Measurements from ENCODE around the gene ANXA6. TPM values are rescaled to one million over a fixed set of nuclear protein-coding genes. Genes with fewer than 3 reads are reported as not detected.

ANXA6 gene
- total RNA-seq, 1 donor from 2014 or later, result 27.7 TPM

GRCh38 chr5:151060742-151061141, 96.8 kb downstream of the ANXA6 start:
- Mint-ChIP-seq H3K4me1 (ENCODE audit: low read depth) (peaks cover 4% of the 10 kb centered on the region), H3K27me3 (no peaks in the 10 kb centered on the region), H3K9me3 (ENCODE audit: low read depth) (no peaks in the 10 kb centered on the region), H3K36me3 (ENCODE audit: insufficient read depth) (peaks cover 14% of the 10 kb centered on the region), H3K4me3 (ENCODE audit: low read depth) (no peak overlapping the region), H3K27ac (peak overlapping the region; percentile 29)
- TF ChIP-seq CTCF (IDR thresholded peaks at IDR 0.05; ENCODE audit: unreplicated experiment), result no peak
- DNase-seq (ENCODE audit: low spot score, unreplicated experiment), result no peak

- H3K27ac Mint-ChIP-seq, result peak overlapping the region; percentile 77
- TF ChIP-seq CTCF (IDR thresholded peaks at IDR 0.05; ENCODE audit: unreplicated experiment), result no peak
- H3K4me1 Mint-ChIP-seq (ENCODE audit: low read depth), result peaks cover 15% of the 10 kb centered on the region
- no peaks in the 10 kb centered on the region for H3K27me3 Mint-ChIP-seq
- H3K36me3 Mint-ChIP-seq (ENCODE audit: insufficient read depth), result peaks cover 21% of the 10 kb centered on the region
- no peak overlapping the region for H3K4me3 Mint-ChIP-seq (ENCODE audit: low read depth)
- no peaks in the 10 kb centered on the region for H3K9me3 Mint-ChIP-seq (ENCODE audit: low read depth)
- no peak for DNase-seq (ENCODE audit: low spot score, unreplicated experiment)
These were observed 98.6 kb downstream of the ANXA6 start for GRCh38 chr5:151058891-151059489.

GRCh38 chr5:151058301-151058700, 99.3 kb downstream of the ANXA6 start:
- no peak for DNase-seq (ENCODE audit: low spot score, unreplicated experiment)
- TF ChIP-seq CTCF (IDR thresholded peaks at IDR 0.05; ENCODE audit: unreplicated experiment), result no peak

GRCh38 chr5:151056379-151057325, 100.9 kb downstream of the ANXA6 start:
- no peaks in the 10 kb centered on the region for H3K9me3 Mint-ChIP-seq (ENCODE audit: low read depth)

More at GRCh38 chr5:151058301-151058700, 99.3 kb downstream of the ANXA6 start:
- Mint-ChIP-seq H3K4me3 (ENCODE audit: low read depth) (no peak overlapping the region), H3K27me3 (no peaks in the 10 kb centered on the region), H3K36me3 (ENCODE audit: insufficient read depth) (peaks cover 21% of the 10 kb centered on the region), H3K4me1 (ENCODE audit: low read depth) (peaks cover 15% of the 10 kb centered on the region), H3K9me3 (ENCODE audit: low read depth) (no peaks in the 10 kb centered on the region), H3K27ac (no peak overlapping the region)

More at GRCh38 chr5:151056379-151057325, 100.9 kb downstream of the ANXA6 start:
- H3K27ac Mint-ChIP-seq, result no peak overlapping the region
- no peak for TF ChIP-seq CTCF (IDR thresholded peaks at IDR 0.05; ENCODE audit: unreplicated experiment)
- H3K4me1 Mint-ChIP-seq (ENCODE audit: low read depth), result peaks cover 15% of the 10 kb centered on the region
- no peaks in the 10 kb centered on the region for H3K27me3 Mint-ChIP-seq
- H3K36me3 Mint-ChIP-seq (ENCODE audit: insufficient read depth), result peaks cover 20% of the 10 kb centered on the region
- H3K4me3 Mint-ChIP-seq (ENCODE audit: low read depth), result no peak overlapping the region
- DNase-seq (ENCODE audit: low spot score, unreplicated experiment), result no peak
